Measurements from ENCODE around the gene IL4I1.

Gene IL4I1

GRCh38 chr19:49840321-49840720 lies 56.4 kb downstream of the IL4I1 start:
- H2BK120ac ChIP-seq (ENCODE audit: low read depth, low read length), result no peak overlapping the region
- H3K36me3 ChIP-seq (ENCODE audit: control insufficient read depth, insufficient read depth, low read length), result no peaks in the 10 kb centered on the region
- no peak overlapping the region for H3K23ac ChIP-seq (ENCODE audit: low read length)
- no peak overlapping the region for H3K27ac ChIP-seq (ENCODE audit: low read depth, low read length)
- H2AK5ac ChIP-seq (ENCODE audit: low read length), result no peak overlapping the region
- no peak overlapping the region for H3K4me2 ChIP-seq (ENCODE audit: low read length)
- no peak overlapping the region for H3K4ac ChIP-seq (ENCODE audit: low read depth, low read length)
- no peaks in the 10 kb centered on the region for H3K27me3 ChIP-seq (ENCODE audit: insufficient read depth, low read length, poor library complexity)
- WGBS (ENCODE audit: extremely low coverage, insufficient coverage, low lambda C conversion rate), result no CpG with 5 or more reads among the region's 11 CpGs
- H3K4me1 ChIP-seq (ENCODE audit: control insufficient read depth, low read depth, low read length), result no peaks in the 10 kb centered on the region
- H3K4me3 ChIP-seq (ENCODE audit: low read length), result no peak overlapping the region
- no peak overlapping the region for H2BK5ac ChIP-seq (ENCODE audit: low read length)
- H4K5ac ChIP-seq (ENCODE audit: low read length), result no peak overlapping the region
- no peaks in the 10 kb centered on the region for H3K79me1 ChIP-seq (ENCODE audit: low read length)
- H4K8ac ChIP-seq (ENCODE audit: low read depth, low read length), result no peak overlapping the region
- DNase-seq, result no peak
- H3K9ac ChIP-seq (ENCODE audit: low read length), result no peak overlapping the region
- H3K79me2 ChIP-seq (ENCODE audit: control insufficient read depth, insufficient read depth, low read length), result no peaks in the 10 kb centered on the region
- H3K18ac ChIP-seq (ENCODE audit: low read length), result no peak overlapping the region
- H3K56ac ChIP-seq (ENCODE audit: low read length), result no peak overlapping the region
- H2BK15ac ChIP-seq (replicated peaks; ENCODE audit: low read depth), result no peak overlapping the region

DNA sequence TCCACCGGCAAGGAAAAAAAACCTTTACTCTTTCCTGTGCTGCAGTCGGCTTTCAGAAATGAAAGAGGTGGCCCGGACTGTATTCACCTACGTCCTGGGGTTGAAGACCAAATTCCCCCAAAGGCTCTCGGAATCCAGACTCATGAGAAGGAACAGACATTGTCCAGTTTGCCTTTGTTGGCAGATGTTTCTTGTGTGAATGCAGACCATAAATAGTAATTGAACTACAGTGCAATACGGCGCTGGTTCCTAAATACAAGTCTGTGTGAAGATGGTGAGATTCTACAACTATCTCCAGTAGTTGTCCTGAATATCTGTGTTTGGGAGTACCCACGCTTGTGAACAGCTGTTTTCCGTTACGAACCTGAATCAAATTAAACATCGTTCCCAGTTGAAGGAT lies 57.0 kb downstream of the IL4I1 start:
- Histone ChIP-seq H2BK5ac (ENCODE audit: low read length) (no peak overlapping the region), H3K9ac (ENCODE audit: low read length) (no peak overlapping the region), H2BK15ac (replicated peaks; ENCODE audit: low read depth) (no peak overlapping the region), H3K18ac (ENCODE audit: low read length) (no peak overlapping the region), H3K23ac (ENCODE audit: low read length) (no peak overlapping the region), H3K27ac (ENCODE audit: low read depth, low read length) (no peak overlapping the region), H3K4me2 (ENCODE audit: low read length) (no peak overlapping the region), H4K5ac (ENCODE audit: low read length) (no peak overlapping the region), H3K79me1 (ENCODE audit: low read length) (no peaks in the 10 kb centered on the region), H3K36me3 (ENCODE audit: control insufficient read depth, insufficient read depth, low read length) (no peaks in the 10 kb centered on the region), H3K56ac (ENCODE audit: low read length) (no peak overlapping the region), H3K79me2 (ENCODE audit: control insufficient read depth, insufficient read depth, low read length) (no peaks in the 10 kb centered on the region), H3K4ac (ENCODE audit: low read depth, low read length) (no peak overlapping the region), H2BK120ac (ENCODE audit: low read depth, low read length) (no peak overlapping the region), H3K4me1 (ENCODE audit: control insufficient read depth, low read depth, low read length) (no peaks in the 10 kb centered on the region), H4K8ac (ENCODE audit: low read depth, low read length) (no peak overlapping the region), H3K4me3 (ENCODE audit: low read length) (no peak overlapping the region), H3K27me3 (ENCODE audit: insufficient read depth, low read length, poor library complexity) (no peaks in the 10 kb centered on the region), H2AK5ac (ENCODE audit: low read length) (no peak overlapping the region)
- no CpG with 5 or more reads among the region's 11 CpGs for WGBS (ENCODE audit: extremely low coverage, insufficient coverage, low lambda C conversion rate)
- no peak for DNase-seq

Small RNA genes lying within 50 kb of the gene (small RNA-seq; reads per million reads assigned to genes)
- gene MIR4749 (ENCODE audit: insufficient read depth), result 0.54 reads per million

All from mesendoderm (in vitro differentiated cells).